ENCODE data around the gene CELF2.

CELF2 gene

GRCh38 chr10:11025978-11026377 lies 8.3 kb downstream of the CELF2 start:
- H3K36me3 ChIP-seq (ENCODE audit: control insufficient read depth in 1 of 2, insufficient read depth in 2 of 2, low read length in 2 of 2): peaks cover 0 to 2% of the 10 kb centered on the region in 2 donors
- no peaks in the 10 kb centered on the region for H3K27me3 ChIP-seq (ENCODE audit: low read depth, low read length)
- H3K9me3 ChIP-seq (ENCODE audit: control insufficient read depth in 1 of 2, low read length in 2 of 2): no peaks in the 10 kb centered on the region
- H3K27ac ChIP-seq (ENCODE audit: low read length): no peak overlapping the region
- no peak overlapping the region for H3K4me3 ChIP-seq (ENCODE audit: low read depth in 1 of 2, low read length in 2 of 2)
- H3K4me1 ChIP-seq (ENCODE audit: control insufficient read depth in 1 of 2, insufficient read depth in 2 of 2, low read length in 2 of 2): no peaks in the 10 kb centered on the region

- H3K36me3 ChIP-seq (ENCODE audit: control insufficient read depth in 1 of 2, insufficient read depth in 2 of 2, low read length in 2 of 2): peaks cover 0 to 2% of the 10 kb centered on the region in 2 donors
- H3K27me3 ChIP-seq (ENCODE audit: low read depth, low read length): no peaks in the 10 kb centered on the region
- H3K27ac ChIP-seq (ENCODE audit: low read length): no peak overlapping the region
- no peak overlapping the region for H3K4me3 ChIP-seq (ENCODE audit: low read depth in 1 of 2, low read length in 2 of 2)
- H3K4me1 ChIP-seq (ENCODE audit: control insufficient read depth in 1 of 2, insufficient read depth in 2 of 2, low read length in 2 of 2): no peaks in the 10 kb centered on the region
- no peaks in the 10 kb centered on the region for H3K9me3 ChIP-seq (ENCODE audit: control insufficient read depth in 1 of 2, low read length in 2 of 2)
Measured at GRCh38 chr10:11026773-11027172, 9.1 kb downstream of the CELF2 start.

DNA sequence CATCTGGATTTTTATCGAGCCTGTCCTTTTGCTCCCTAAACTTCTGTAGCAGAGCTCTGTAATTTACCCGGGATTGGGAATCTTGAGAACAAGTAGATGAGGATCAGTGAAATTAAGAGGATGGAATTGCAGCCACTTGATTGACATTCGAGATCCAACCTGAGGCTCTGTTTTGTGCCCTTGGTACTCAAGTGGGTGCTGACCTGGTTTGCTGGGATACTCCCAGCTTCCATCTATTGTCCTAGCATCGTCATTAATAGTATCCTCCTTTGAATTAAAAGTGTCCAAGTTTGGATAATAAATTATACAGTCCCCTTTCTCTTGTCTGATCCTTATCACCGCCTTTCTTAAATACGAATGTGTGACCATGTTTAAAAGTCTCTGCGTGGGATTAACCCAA lies 17.1 kb downstream of the CELF2 start:
- H3K27me3 ChIP-seq (ENCODE audit: low read depth, low read length): no peaks in the 10 kb centered on the region
- H3K4me3 ChIP-seq (ENCODE audit: low read depth in 1 of 2, low read length in 2 of 2): no peak overlapping the region
- H3K4me1 ChIP-seq (ENCODE audit: control insufficient read depth in 1 of 2, insufficient read depth in 2 of 2, low read length in 2 of 2): peaks cover 6% of the 10 kb centered on the region in 2 donors
- no peaks in the 10 kb centered on the region for H3K9me3 ChIP-seq (ENCODE audit: control insufficient read depth in 1 of 2, low read length in 2 of 2)
- peak overlapping the region; percentile 10 for H3K27ac ChIP-seq (ENCODE audit: low read length)
- H3K36me3 ChIP-seq (ENCODE audit: control insufficient read depth in 1 of 2, insufficient read depth in 2 of 2, low read length in 2 of 2): peaks cover 0 to 2% of the 10 kb centered on the region in 2 donors

- Histone ChIP-seq H3K27ac (ENCODE audit: low read length) (peak overlapping the region; percentile 10), H3K4me1 (ENCODE audit: control insufficient read depth in 1 of 2, insufficient read depth in 2 of 2, low read length in 2 of 2) (peaks cover 6% of the 10 kb centered on the region in 2 donors), H3K27me3 (ENCODE audit: low read depth, low read length) (no peaks in the 10 kb centered on the region), H3K4me3 (ENCODE audit: low read depth in 1 of 2, low read length in 2 of 2) (no peak overlapping the region), H3K9me3 (ENCODE audit: control insufficient read depth in 1 of 2, low read length in 2 of 2) (no peaks in the 10 kb centered on the region), H3K36me3 (ENCODE audit: control insufficient read depth in 1 of 2, insufficient read depth in 2 of 2, low read length in 2 of 2) (no peaks in the 10 kb centered on the region)
Measured at GRCh38 chr10:11035301-11035991, 17.8 kb downstream of the CELF2 start.

DNA sequence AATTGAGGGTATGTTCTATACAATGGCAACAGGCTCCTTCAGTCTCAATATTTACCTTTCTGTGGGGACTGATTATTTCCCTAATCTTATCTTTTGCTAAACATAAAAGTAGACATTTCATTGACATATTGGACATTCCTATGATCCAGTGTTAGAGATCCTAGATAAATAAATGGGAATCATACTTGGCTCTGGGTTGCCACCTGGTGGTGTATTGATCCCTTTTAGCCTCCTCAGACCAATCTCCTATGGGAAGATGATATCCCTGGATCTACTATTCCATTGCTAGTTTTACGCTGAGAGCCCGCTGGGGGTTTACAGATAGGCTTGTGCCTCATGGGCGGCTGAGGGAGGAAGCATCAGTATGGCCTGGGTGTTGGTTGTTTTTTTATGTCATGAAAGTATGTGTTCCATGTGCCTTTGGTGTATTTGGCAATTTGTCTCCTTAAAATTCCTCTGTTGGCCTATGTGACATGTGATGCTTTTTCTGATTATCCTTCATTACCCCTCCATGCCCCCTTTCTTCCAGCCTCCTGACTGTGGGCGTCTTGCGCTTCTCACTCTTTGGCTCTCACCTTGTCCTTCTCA lies 18.8 kb downstream of the CELF2 start:
- Histone ChIP-seq H3K36me3 (ENCODE audit: control insufficient read depth in 1 of 2, insufficient read depth in 2 of 2, low read length in 2 of 2) (no peaks in the 10 kb centered on the region), H3K4me3 (ENCODE audit: low read depth in 1 of 2, low read length in 2 of 2) (no peak overlapping the region), H3K27me3 (ENCODE audit: low read depth, low read length) (no peaks in the 10 kb centered on the region), H3K4me1 (ENCODE audit: control insufficient read depth in 1 of 2, insufficient read depth in 2 of 2, low read length in 2 of 2) (peaks cover 6% of the 10 kb centered on the region in 2 donors), H3K27ac (ENCODE audit: low read length) (no peak overlapping the region), H3K9me3 (ENCODE audit: control insufficient read depth in 1 of 2, low read length in 2 of 2) (no peaks in the 10 kb centered on the region)

GRCh38 chr10:11037991-11038390 lies 20.3 kb downstream of the CELF2 start:
- Histone ChIP-seq H3K36me3 (ENCODE audit: control insufficient read depth in 1 of 2, insufficient read depth in 2 of 2, low read length in 2 of 2) (no peaks in the 10 kb centered on the region), H3K27me3 (ENCODE audit: low read depth, low read length) (no peaks in the 10 kb centered on the region), H3K4me1 (ENCODE audit: control insufficient read depth in 1 of 2, insufficient read depth in 2 of 2, low read length in 2 of 2) (peaks cover 6% of the 10 kb centered on the region in 2 donors), H3K4me3 (ENCODE audit: low read depth in 1 of 2, low read length in 2 of 2) (no peak overlapping the region), H3K27ac (ENCODE audit: low read length) (no peak overlapping the region), H3K9me3 (ENCODE audit: control insufficient read depth in 1 of 2, low read length in 2 of 2) (no peaks in the 10 kb centered on the region)

DNA sequence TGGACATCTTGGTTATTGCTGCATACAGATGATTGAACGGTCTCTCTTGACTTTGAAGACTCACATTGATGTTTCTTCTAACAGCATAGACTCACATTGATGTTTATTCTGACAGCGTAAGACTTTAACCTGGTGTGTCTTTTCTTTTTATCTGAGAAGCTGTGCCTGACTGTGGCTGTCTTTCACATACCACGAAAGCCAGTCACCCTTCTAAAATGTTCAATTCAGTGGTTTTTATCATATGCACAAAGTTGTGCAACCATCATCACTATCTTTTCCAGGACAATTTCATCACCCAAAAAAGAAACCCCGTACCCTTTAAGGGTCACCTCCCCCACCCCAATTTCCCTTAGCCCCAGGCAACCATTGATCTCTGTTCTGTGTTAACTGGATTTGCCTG lies 24.7 kb downstream of the CELF2 start:
- H3K27ac ChIP-seq (ENCODE audit: low read length): no peak overlapping the region
- no peaks in the 10 kb centered on the region for H3K27me3 ChIP-seq (ENCODE audit: low read depth, low read length)
- no peaks in the 10 kb centered on the region for H3K9me3 ChIP-seq (ENCODE audit: control insufficient read depth in 1 of 2, low read length in 2 of 2)
- H3K4me1 ChIP-seq (ENCODE audit: control insufficient read depth in 1 of 2, insufficient read depth in 2 of 2, low read length in 2 of 2): peaks cover 0 to 4% of the 10 kb centered on the region in 2 donors
- no peak overlapping the region for H3K4me3 ChIP-seq (ENCODE audit: low read depth in 1 of 2, low read length in 2 of 2)
- H3K36me3 ChIP-seq (ENCODE audit: control insufficient read depth in 1 of 2, insufficient read depth in 2 of 2, low read length in 2 of 2): no peaks in the 10 kb centered on the region

DNA sequence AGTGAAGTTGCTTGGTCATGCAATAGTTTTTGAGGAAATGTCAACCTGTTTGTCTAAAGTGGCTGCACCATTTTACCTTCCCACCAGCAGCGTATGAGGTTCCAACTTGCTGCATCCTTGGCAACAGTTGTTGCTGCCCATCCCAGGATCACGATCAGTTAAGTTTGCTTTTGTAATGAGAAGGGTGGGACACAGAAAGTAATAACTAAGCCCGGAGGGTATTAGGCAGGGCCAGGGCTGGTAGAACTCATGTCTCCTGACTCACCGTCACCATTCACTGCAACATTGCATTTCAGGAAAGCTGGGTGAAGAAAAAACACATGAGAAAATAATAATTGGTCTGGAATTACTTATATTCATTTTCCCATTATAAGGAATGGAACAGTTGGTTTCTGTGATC lies 25.4 kb downstream of the CELF2 start:
- peaks cover 0 to 11% of the 10 kb centered on the region in 2 donors for H3K4me1 ChIP-seq (ENCODE audit: control insufficient read depth in 1 of 2, insufficient read depth in 2 of 2, low read length in 2 of 2)
- H3K36me3 ChIP-seq (ENCODE audit: control insufficient read depth in 1 of 2, insufficient read depth in 2 of 2, low read length in 2 of 2): no peaks in the 10 kb centered on the region
- no peaks in the 10 kb centered on the region for H3K27me3 ChIP-seq (ENCODE audit: low read depth, low read length)
- H3K9me3 ChIP-seq (ENCODE audit: control insufficient read depth in 1 of 2, low read length in 2 of 2): no peaks in the 10 kb centered on the region
- H3K27ac ChIP-seq (ENCODE audit: low read length): no peak overlapping the region
- no peak overlapping the region for H3K4me3 ChIP-seq (ENCODE audit: low read depth in 1 of 2, low read length in 2 of 2)

- Histone ChIP-seq H3K4me1 (ENCODE audit: control insufficient read depth in 1 of 2, insufficient read depth in 2 of 2, low read length in 2 of 2) (peaks cover 0 to 12% of the 10 kb centered on the region in 2 donors), H3K27me3 (ENCODE audit: low read depth, low read length) (no peaks in the 10 kb centered on the region), H3K4me3 (ENCODE audit: low read depth in 1 of 2, low read length in 2 of 2) (no peak overlapping the region), H3K27ac (ENCODE audit: low read length) (no peak overlapping the region), H3K9me3 (ENCODE audit: control insufficient read depth in 1 of 2, low read length in 2 of 2) (no peaks in the 10 kb centered on the region), H3K36me3 (ENCODE audit: control insufficient read depth in 1 of 2, insufficient read depth in 2 of 2, low read length in 2 of 2) (no peaks in the 10 kb centered on the region)
Measured at GRCh38 chr10:11043446-11044127, 25.9 kb downstream of the CELF2 start.

DNA sequence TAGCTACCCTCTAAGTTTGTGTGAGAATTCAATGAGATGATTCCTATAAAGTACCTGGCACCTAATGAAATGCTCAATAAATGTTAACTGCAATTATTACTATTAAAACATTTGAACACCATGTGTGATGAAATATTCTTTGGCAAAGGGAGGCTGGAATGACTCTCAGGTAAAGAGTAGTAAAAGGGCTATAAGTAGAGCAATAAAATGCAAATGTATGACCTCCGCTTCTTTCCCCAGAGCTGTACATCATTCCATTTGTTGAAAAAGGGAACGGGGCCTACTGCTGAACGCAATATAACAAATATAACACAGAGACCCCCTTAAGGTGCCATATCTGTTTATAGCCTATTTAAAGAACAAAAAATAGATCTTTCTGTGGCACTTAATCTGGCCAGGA lies 27.8 kb downstream of the CELF2 start:
- Histone ChIP-seq H3K27ac (ENCODE audit: low read length) (no peak overlapping the region), H3K4me1 (ENCODE audit: control insufficient read depth in 1 of 2, insufficient read depth in 2 of 2, low read length in 2 of 2) (peaks cover 2 to 21% of the 10 kb centered on the region in 2 donors), H3K9me3 (ENCODE audit: control insufficient read depth in 1 of 2, low read length in 2 of 2) (no peaks in the 10 kb centered on the region), H3K4me3 (ENCODE audit: low read depth in 1 of 2, low read length in 2 of 2) (no peak overlapping the region), H3K36me3 (ENCODE audit: control insufficient read depth in 1 of 2, insufficient read depth in 2 of 2, low read length in 2 of 2) (no peaks in the 10 kb centered on the region), H3K27me3 (ENCODE audit: low read depth, low read length) (no peaks in the 10 kb centered on the region)

DNA sequence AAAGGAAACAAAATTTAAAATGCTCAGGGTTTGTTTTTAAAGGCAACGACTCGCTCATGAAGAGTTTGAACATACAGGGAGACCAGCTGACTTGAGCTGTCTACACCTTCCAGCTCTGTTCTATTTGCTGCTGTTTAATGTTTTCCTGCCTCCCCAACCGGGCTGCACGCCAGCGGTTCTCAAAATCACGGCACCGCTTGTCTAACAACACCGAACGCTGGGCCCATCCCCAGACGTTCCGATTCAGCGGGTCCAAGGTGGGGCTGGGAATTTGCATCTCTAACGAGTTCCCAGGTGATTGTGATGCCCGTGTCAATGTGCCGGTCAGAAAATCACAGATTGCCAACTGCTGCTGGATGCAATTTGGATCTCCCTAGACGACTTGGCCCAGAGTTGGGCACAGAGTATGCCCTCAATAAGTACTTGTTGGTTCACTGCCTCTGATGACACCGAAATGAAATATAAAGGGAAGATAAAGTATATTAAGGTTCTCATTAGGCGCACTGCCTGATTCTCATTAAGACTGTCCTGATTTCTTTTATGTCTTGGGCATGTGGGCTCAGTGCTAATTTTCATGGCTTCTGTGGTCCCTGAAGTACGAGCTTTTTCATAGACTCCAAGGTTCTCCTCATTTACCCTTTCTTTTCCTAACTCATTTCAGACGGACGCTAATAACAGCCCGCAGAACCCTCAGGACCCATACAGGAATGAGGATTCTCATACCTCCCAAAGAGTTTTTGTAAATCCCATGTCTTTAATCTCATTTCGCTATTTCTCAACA lies 28.5 kb downstream of the CELF2 start:
- Histone ChIP-seq H3K4me3 (ENCODE audit: low read depth in 1 of 2, low read length in 2 of 2) (no peak overlapping the region), H3K27me3 (ENCODE audit: low read depth, low read length) (no peaks in the 10 kb centered on the region), H3K27ac (ENCODE audit: low read length) (peak overlapping the region; percentile 64), H3K4me1 (ENCODE audit: control insufficient read depth in 1 of 2, insufficient read depth in 2 of 2, low read length in 2 of 2) (peaks cover 6 to 28% of the 10 kb centered on the region in 2 donors), H3K9me3 (ENCODE audit: control insufficient read depth in 1 of 2, low read length in 2 of 2) (no peaks in the 10 kb centered on the region), H3K36me3 (ENCODE audit: control insufficient read depth in 1 of 2, insufficient read depth in 2 of 2, low read length in 2 of 2) (no peaks in the 10 kb centered on the region)
